Prostate gland (tissue), 2 donors: ENCODE measurements around the gene DTX3L.

Experiments used
- CTCF ChIP-seq, 4 experiments: fragments of 200-600 bp in 2 of 4; fragments of 450-650 bp in 2 of 4; sonication (generic) in 2 of 4; IDR thresholded peaks; 1 replicate in 3 of 4; 2 replicates in 1 of 4; pipeline ENCODE4 v1.5.1; 2016 to 2019; ENCODE audit warnings: antibody characterized with exemption in 4 of 4, mild to moderate bottlenecking in 2 of 4, moderate library complexity in 2 of 4
- POLR2A ChIP-seq: fragments of 450-650 bp; IDR thresholded peaks from one replicate; pipeline ENCODE4 v1.6.1; 2016; ENCODE audit warnings: antibody characterized with exemption, mild to moderate bottlenecking
- POLR2AphosphoS5 ChIP-seq: sonication (generic); formaldehyde crosslinking; IDR thresholded peaks from one replicate; pipeline ENCODE4 v1.6.1; 2017; ENCODE audit warnings: antibody characterized with exemption

GRCh38 chr3:122620399-122620798 lies 56.3 kb downstream of the DTX3L start:
- TF ChIP-seq CTCF (IDR thresholded peaks at IDR 0.05) (no peak), POLR2AphosphoS5 (no peak), POLR2A (no peak)
